GOT3 (cell line): ENCODE results near the gene TTF2.

ENCODE experiments used
- DNase-seq: peaks from one replicate; lab custom pipeline; 2025; ENCODE audit warnings: mixed read lengths; lab: John Stamatoyannopoulos, UW

TTF2 gene

GRCh38 chr1:117046781-117047180, 13.3 kb upstream of the TTF2 start:
- no peak for DNase-seq

GRCh38 chr1:117047271-117047670, 12.9 kb upstream of the TTF2 start:
- DNase-seq: no peak

GRCh38 chr1:117049857-117050256, 10.3 kb upstream of the TTF2 start:
- no peak for DNase-seq

- DNase-seq: no peak
Measured at GRCh38 chr1:117051224-117052064, 8.7 kb upstream of the TTF2 start.

GRCh38 chr1:117054068-117054467, 6.1 kb upstream of the TTF2 start:
- DNase-seq: no peak

GRCh38 chr1:117058810-117059209, 1.3 kb upstream of the TTF2 start:
- no peak for DNase-seq

GRCh38 chr1:117059334-117059677, 820 bp upstream of the TTF2 start:
- DNase-seq: no peak

GRCh38 chr1:117060441-117061317, 553 bp downstream of the TTF2 start:
- DNase-seq: no peak

- no peak for DNase-seq
Measured at GRCh38 chr1:117061986-117062415, 1.9 kb downstream of the TTF2 start.

GRCh38 chr1:117066367-117066766, 6.2 kb downstream of the TTF2 start:
- DNase-seq: no peak

GRCh38 chr1:117067533-117068370, 7.6 kb downstream of the TTF2 start:
- no peak for DNase-seq

GRCh38 chr1:117068580-117068979, 8.5 kb downstream of the TTF2 start:
- DNase-seq: no peak

- DNase-seq: no peak
Measured at GRCh38 chr1:117069220-117069844, 9.2 kb downstream of the TTF2 start.

GRCh38 chr1:117070124-117070523, 10.0 kb downstream of the TTF2 start:
- no peak for DNase-seq

GRCh38 chr1:117076648-117077047, 16.5 kb downstream of the TTF2 start:
- DNase-seq: no peak

- no peak for DNase-seq
Measured at GRCh38 chr1:117077267-117077666, 17.1 kb downstream of the TTF2 start.

GRCh38 chr1:117079737-117080136, 19.6 kb downstream of the TTF2 start:
- no peak for DNase-seq

- DNase-seq: no peak
Measured at GRCh38 chr1:117084231-117084630, 24.1 kb downstream of the TTF2 start.

GRCh38 chr1:117087686-117088085, 27.6 kb downstream of the TTF2 start:
- no peak for DNase-seq

GRCh38 chr1:117089996-117090395, 29.9 kb downstream of the TTF2 start:
- no peak for DNase-seq

GRCh38 chr1:117092594-117092993, 32.5 kb downstream of the TTF2 start:
- DNase-seq: no peak

- no peak for DNase-seq
Measured at GRCh38 chr1:117093091-117093534, 33.0 kb downstream of the TTF2 start.
